KMS-11 (cell line): ENCODE data around the gene GLT1D1.

ENCODE experiments used
- H2AFZ ChIP-seq: fragments of 200-600 bp; sonication (generic); 2 replicates; pipeline ENCODE4 v1.6.1; 2016; ENCODE audit warnings: antibody characterized with exemption, mixed run types, low read depth
- H3K27ac ChIP-seq: fragments of 200-600 bp; sonication (generic); 2 replicates; pipeline ENCODE4 v1.6.1; 2016; ENCODE audit warnings: mild to moderate bottlenecking, mixed run types
- H3K27me3 ChIP-seq: fragments of 200-600 bp; sonication (generic); 2 replicates; pipeline ENCODE4 v1.6.1; 2017; ENCODE audit warnings: mild to moderate bottlenecking, low read depth, mixed run types, moderate library complexity; ENCODE audit not compliant: insufficient read depth
- H3K36me3 ChIP-seq: fragments of 200-600 bp; sonication (generic); 2 replicates; pipeline ENCODE4 v1.6.1; 2017; ENCODE audit warnings: mild to moderate bottlenecking, mixed run types; ENCODE audit not compliant: insufficient read depth
- H3K4me1 ChIP-seq: fragments of 200-600 bp; sonication (generic); 2 replicates; pipeline ENCODE4 v1.6.1; 2016; ENCODE audit warnings: mild to moderate bottlenecking, low read depth, mixed run types; ENCODE audit not compliant: poor library complexity, severe bottlenecking
- H3K4me2 ChIP-seq: fragments of 200-600 bp; sonication (generic); 2 replicates; pipeline ENCODE4 v1.7.0; 2016; ENCODE audit warnings: mild to moderate bottlenecking, mixed run types
- H3K4me3 ChIP-seq: fragments of 200-600 bp; sonication (generic); IDR thresholded peaks from 2 replicates; pipeline ENCODE4 v1.6.1; 2017; ENCODE audit warnings: low read depth, low read length, mixed read lengths; ENCODE audit not compliant: insufficient read depth
- H3K79me2 ChIP-seq: fragments of 200-600 bp; sonication (generic); 2 replicates; pipeline ENCODE4 v1.6.1; 2016; ENCODE audit warnings: low read depth, mixed run types; ENCODE audit not compliant: insufficient read depth
- H3K9ac ChIP-seq: fragments of 200-600 bp; sonication (generic); 2 replicates; pipeline ENCODE4 v1.6.1; 2016; ENCODE audit warnings: mild to moderate bottlenecking, mixed run types
- H4K20me1 ChIP-seq: fragments of 200-600 bp; sonication (generic); 2 replicates; pipeline ENCODE4 v1.6.1; 2016; ENCODE audit warnings: mild to moderate bottlenecking, mixed run types; ENCODE audit not compliant: insufficient read depth
- CTCF ChIP-seq: fragments of 200-600 bp; sonication (generic); conservative IDR thresholded peaks from 2 replicates; pipeline ENCODE4 v1.6.1; 2017; ENCODE audit warnings: low read depth, mild to moderate bottlenecking, antibody characterized with exemption, low read length, moderate library complexity, mixed read lengths

Gene GLT1D1

DNA sequence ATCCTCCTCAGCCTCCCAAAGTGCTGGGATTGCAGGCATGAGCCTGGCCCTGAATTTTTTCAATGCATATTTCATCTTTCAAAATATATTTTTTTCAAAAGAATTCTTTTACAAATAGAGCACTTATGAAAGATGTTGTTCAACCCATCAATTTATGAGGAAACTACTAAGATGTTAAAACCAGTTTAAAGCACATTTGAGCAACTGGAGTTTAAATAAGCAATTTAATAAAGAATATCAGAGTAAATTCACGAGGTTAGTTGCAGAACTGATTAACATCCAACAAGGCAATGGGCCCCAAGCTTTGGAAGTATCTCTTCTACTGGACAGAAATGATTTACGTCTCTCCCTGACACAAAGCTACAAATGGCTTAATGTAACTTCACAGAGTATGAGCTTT, 23.3 kb downstream of the GLT1D1 start:
- Histone ChIP-seq H3K79me2 (no peaks in the 10 kb centered on the region), H3K4me2 (no peak overlapping the region), H3K27ac (no peak overlapping the region), H3K27me3 (no peaks in the 10 kb centered on the region), H3K36me3 (no peaks in the 10 kb centered on the region), H3K4me1 (no peaks in the 10 kb centered on the region), H4K20me1 (no peaks in the 10 kb centered on the region), H3K4me3 (no peak overlapping the region), H3K9ac (no peak overlapping the region), H2AFZ (no peak overlapping the region)
- no peak for TF ChIP-seq CTCF

- Histone ChIP-seq H3K36me3 (no peaks in the 10 kb centered on the region), H3K27ac (no peak overlapping the region), H2AFZ (no peak overlapping the region), H3K79me2 (no peaks in the 10 kb centered on the region), H3K9ac (no peak overlapping the region), H3K27me3 (no peaks in the 10 kb centered on the region), H3K4me2 (no peak overlapping the region), H4K20me1 (no peaks in the 10 kb centered on the region), H3K4me3 (no peak overlapping the region), H3K4me1 (no peaks in the 10 kb centered on the region)
- no peak for TF ChIP-seq CTCF
Measured at GRCh38 chr12:128879898-128880764, 26.9 kb downstream of the GLT1D1 start.

- H3K4me1 ChIP-seq = no peaks in the 10 kb centered on the region
- H3K36me3 ChIP-seq = no peaks in the 10 kb centered on the region
- no peak for TF ChIP-seq CTCF
- H3K4me2 ChIP-seq = no peak overlapping the region
- H3K27me3 ChIP-seq = no peaks in the 10 kb centered on the region
- H3K9ac ChIP-seq = no peak overlapping the region
- H3K79me2 ChIP-seq = no peaks in the 10 kb centered on the region
- H3K27ac ChIP-seq = no peak overlapping the region
- H3K4me3 ChIP-seq = no peak overlapping the region
- no peak overlapping the region for H2AFZ ChIP-seq
- no peaks in the 10 kb centered on the region for H4K20me1 ChIP-seq
Measured at GRCh38 chr12:128891856-128892255, 38.6 kb downstream of the GLT1D1 start.

GRCh38 chr12:128903236-128903635, 50.0 kb downstream of the GLT1D1 start:
- TF ChIP-seq CTCF = no peak
- H3K27me3 ChIP-seq = no peaks in the 10 kb centered on the region
- no peak overlapping the region for H2AFZ ChIP-seq
- H3K4me1 ChIP-seq = no peaks in the 10 kb centered on the region
- no peaks in the 10 kb centered on the region for H4K20me1 ChIP-seq
- H3K27ac ChIP-seq = no peak overlapping the region
- no peak overlapping the region for H3K9ac ChIP-seq
- no peak overlapping the region for H3K4me2 ChIP-seq
- H3K79me2 ChIP-seq = no peaks in the 10 kb centered on the region
- no peak overlapping the region for H3K4me3 ChIP-seq
- H3K36me3 ChIP-seq = no peaks in the 10 kb centered on the region
